Measurements from ENCODE around the gene TRIM58. TPM values are rescaled to one million over a fixed set of nuclear protein-coding genes. Genes with fewer than 3 reads are reported as not detected.

Gene TRIM58
- total and polyA plus RNA-seq, 2 experiments from 2014 or later, result 2.2 to 2.7 TPM

DNA sequence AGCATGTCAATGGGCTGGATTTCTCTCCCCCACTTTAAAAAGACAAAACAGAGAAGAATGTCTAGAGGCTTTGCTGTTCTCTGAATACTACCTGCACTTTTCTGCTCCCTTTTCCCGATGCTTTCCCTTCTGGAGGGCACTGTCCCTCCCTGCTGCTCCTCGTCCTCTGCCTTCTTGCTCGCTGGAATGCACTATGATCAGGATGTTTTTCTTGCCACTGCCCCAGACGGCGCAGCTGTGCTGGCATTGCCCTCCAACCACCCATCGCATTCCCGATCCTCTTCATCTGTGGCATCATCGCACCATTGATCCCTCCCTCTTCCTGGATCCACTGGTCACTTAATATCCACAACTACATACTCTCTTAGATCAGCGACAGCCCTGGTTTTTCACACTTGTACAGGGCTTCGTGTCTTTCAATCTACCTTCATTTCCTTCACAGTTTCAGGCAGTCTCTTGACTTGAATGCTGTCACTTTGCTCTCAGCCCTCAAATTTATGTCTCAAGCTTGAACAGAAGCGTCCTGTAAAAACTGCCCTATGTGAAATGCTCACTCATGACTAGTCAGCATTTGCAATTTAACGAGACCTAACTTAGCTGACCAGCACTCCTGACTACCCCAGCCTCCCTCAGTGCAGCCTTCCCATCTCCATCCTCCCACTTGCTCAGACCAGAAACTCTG lies 11.8 kb upstream of the TRIM58 start:
- Histone ChIP-seq H3K4me1 (ENCODE audit: low read depth) (no peaks in the 10 kb centered on the region), H3K9me3 (ENCODE audit: low read depth) (no peaks in the 10 kb centered on the region), H3K27ac (no peak overlapping the region), H3K27me3 (no peaks in the 10 kb centered on the region), H3K36me3 (no peaks in the 10 kb centered on the region), H3K4me3 (no peak overlapping the region)
- TF ChIP-seq, protein P1, sequence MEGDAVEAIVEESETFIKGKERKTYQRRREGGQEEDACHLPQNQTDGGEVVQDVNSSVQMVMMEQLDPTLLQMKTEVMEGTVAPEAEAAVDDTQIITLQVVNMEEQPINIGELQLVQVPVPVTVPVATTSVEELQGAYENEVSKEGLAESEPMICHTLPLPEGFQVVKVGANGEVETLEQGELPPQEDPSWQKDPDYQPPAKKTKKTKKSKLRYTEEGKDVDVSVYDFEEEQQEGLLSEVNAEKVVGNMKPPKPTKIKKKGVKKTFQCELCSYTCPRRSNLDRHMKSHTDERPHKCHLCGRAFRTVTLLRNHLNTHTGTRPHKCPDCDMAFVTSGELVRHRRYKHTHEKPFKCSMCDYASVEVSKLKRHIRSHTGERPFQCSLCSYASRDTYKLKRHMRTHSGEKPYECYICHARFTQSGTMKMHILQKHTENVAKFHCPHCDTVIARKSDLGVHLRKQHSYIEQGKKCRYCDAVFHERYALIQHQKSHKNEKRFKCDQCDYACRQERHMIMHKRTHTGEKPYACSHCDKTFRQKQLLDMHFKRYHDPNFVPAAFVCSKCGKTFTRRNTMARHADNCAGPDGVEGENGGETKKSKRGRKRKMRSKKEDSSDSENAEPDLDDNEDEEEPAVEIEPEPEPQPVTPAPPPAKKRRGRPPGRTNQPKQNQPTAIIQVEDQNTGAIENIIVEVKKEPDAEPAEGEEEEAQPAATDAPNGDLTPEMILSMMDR (IDR thresholded peaks at IDR 0.05; ENCODE audit: low read depth, low read length), result no peak
- DNase-seq (ENCODE audit: low read depth in 1 of 2, low spot score in 1 of 2), result no peak

DNA sequence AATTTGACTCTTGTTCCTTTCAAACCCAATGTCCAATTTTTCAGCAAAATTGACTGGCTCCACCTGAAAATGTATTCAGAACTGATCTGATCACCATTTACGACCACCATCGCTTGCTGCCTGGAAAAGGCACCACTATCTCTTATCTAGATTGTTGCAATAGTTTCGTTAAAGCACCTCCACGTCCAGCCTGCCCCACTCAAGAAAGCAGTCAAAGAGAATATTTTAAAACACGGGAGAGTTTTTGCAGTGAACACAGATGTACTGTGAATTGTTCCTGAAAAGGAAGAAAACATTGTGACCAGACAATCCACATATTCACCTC lies 11.3 kb upstream of the TRIM58 start:
- Histone ChIP-seq H3K27ac (no peak overlapping the region), H3K27me3 (no peaks in the 10 kb centered on the region), H3K36me3 (no peaks in the 10 kb centered on the region), H3K4me1 (ENCODE audit: low read depth) (no peaks in the 10 kb centered on the region), H3K9me3 (ENCODE audit: low read depth) (no peaks in the 10 kb centered on the region), H3K4me3 (no peak overlapping the region)
- no peak for DNase-seq (ENCODE audit: low read depth in 1 of 2, low spot score in 1 of 2)
- TF ChIP-seq, protein P1 (IDR thresholded peaks at IDR 0.05; ENCODE audit: low read depth, low read length), result no peak

DNA sequence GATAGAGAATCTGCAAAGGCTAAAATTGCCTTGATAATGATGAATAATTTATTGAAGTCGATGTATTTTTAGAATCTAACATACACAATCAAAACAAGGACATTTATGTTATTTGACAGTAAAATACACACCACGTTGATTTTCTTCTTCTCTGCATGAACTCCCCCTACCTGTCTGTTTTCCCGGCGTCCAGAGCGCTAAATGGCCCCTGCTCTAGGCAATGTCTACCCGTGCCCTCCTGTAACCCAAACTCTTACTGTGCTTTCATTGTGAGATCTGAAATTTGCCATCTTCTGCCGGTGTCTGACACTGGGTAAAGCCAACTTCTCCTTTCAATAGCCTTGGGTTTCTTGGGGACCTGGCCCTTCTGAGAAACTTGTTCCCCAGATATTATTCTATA lies 8.6 kb upstream of the TRIM58 start:
- DNase-seq (ENCODE audit: low read depth in 1 of 2, low spot score in 1 of 2), result no peak
- no peak overlapping the region for H3K4me3 ChIP-seq
- no peaks in the 10 kb centered on the region for H3K4me1 ChIP-seq (ENCODE audit: low read depth)
- H3K9me3 ChIP-seq (ENCODE audit: low read depth), result no peaks in the 10 kb centered on the region
- no peak overlapping the region for H3K27ac ChIP-seq
- H3K27me3 ChIP-seq, result no peaks in the 10 kb centered on the region
- no peaks in the 10 kb centered on the region for H3K36me3 ChIP-seq
- TF ChIP-seq, protein P1 (IDR thresholded peaks at IDR 0.05; ENCODE audit: low read depth, low read length), result no peak

DNA sequence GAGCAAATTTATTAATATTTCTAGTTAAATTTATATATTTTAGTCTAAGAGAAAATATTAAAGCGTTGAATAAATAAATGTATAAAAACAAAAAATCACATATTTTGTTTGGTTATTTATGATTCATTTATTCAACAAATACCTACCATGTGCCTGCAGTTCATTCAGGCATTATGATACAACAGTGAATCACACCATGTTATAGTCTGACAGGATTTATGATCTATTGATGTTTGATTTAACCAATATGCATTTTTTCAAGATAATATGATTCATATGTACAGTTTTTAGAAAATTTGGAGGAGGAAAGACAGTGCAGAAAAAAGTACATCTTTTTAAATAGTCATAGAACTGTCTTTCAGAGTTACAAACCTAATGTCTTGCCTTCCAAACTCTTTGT lies 7.4 kb upstream of the TRIM58 start:
- Histone ChIP-seq H3K4me1 (ENCODE audit: low read depth) (no peaks in the 10 kb centered on the region), H3K4me3 (no peak overlapping the region), H3K27ac (no peak overlapping the region), H3K9me3 (ENCODE audit: low read depth) (no peaks in the 10 kb centered on the region), H3K27me3 (no peaks in the 10 kb centered on the region), H3K36me3 (no peaks in the 10 kb centered on the region)
- TF ChIP-seq, protein P1 (IDR thresholded peaks at IDR 0.05; ENCODE audit: low read depth, low read length), result no peak
- no peak for DNase-seq (ENCODE audit: low read depth in 1 of 2, low spot score in 1 of 2)

DNA sequence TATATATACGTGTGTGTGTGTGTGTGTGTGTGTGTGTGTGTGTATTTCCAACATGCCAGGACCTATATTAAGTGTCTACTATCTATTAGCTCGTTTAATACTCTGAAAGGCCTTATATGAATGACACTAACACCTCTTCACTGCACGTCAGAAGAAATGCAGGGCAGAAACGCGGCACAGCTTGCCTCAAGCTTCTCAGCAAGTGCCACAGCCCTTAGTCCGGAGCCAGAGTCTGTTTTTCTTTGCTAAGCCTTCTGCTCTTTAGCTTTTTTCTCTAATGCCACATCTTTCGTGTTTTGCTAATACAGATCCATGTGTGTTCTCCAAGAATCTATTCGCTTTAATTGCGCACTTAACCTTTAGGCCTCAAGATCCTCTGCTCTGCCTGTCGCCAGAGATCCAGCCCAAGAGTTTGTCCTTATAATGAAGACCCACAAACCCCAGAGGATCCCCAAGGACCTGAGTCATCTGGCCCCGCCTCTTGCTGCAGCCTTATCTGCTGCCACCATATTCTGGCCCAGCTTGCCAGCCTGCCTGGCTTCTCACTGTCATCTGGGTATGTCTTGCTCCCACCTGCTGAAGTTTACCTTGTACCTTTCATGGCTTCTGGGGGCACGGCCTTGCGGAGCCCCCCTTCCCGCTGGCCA lies 2.0 kb upstream of the TRIM58 start:
- Histone ChIP-seq H3K4me3 (no peak overlapping the region), H3K36me3 (no peaks in the 10 kb centered on the region), H3K9me3 (ENCODE audit: low read depth) (no peaks in the 10 kb centered on the region), H3K4me1 (ENCODE audit: low read depth) (no peaks in the 10 kb centered on the region), H3K27me3 (peaks cover 6% of the 10 kb centered on the region), H3K27ac (no peak overlapping the region)
- no peak for DNase-seq (ENCODE audit: low read depth in 1 of 2, low spot score in 1 of 2)
- TF ChIP-seq, protein P1 (IDR thresholded peaks at IDR 0.05; ENCODE audit: low read depth, low read length), result no peak
